K562 (cell line): ENCODE measurements around the gene ZMPSTE24. TPM values are rescaled to one million over a fixed set of nuclear protein-coding genes. Genes with fewer than 3 reads are reported as not detected.

Experiments used
- ASH1L ChIP-seq: fragments of 450-650 bp; IDR thresholded peaks from 2 replicates; pipeline ENCODE4 v1.6.1; 2018; ENCODE audit warnings: borderline replicate concordance, mild to moderate bottlenecking, low read depth; ENCODE audit not compliant: partially characterized antibody
- C11orf30 ChIP-seq: fragments of 450-650 bp; IDR thresholded peaks from 2 replicates; pipeline ENCODE4 v1.6.1; 2016; ENCODE audit warnings: low read depth, mild to moderate bottlenecking
- CC2D1A ChIP-seq: fragments of 450-650 bp; IDR thresholded peaks from 2 replicates; pipeline ENCODE4 v1.6.1; 2017; ENCODE audit warnings: mild to moderate bottlenecking
- ETS2 ChIP-seq: IDR thresholded peaks from 2 replicates; pipeline ENCODE4 v1.6.1; 2016; ENCODE audit warnings: borderline replicate concordance, missing genetic modification characterization, mild to moderate bottlenecking, moderate library complexity, missing compliant biosample characterization; ENCODE audit not compliant: poor library complexity, severe bottlenecking
- FOXJ3 ChIP-seq: sonication (generic); formaldehyde crosslinking; IDR thresholded peaks from 2 replicates; pipeline ENCODE4 v1.4.0; 2020; ENCODE audit warnings: mild to moderate bottlenecking, missing genetic modification reagents
- GABPB2 ChIP-seq: fragments of 250-450 bp; sonication (Bioruptor Pico); conservative IDR thresholded peaks from 2 replicates; pipeline ENCODE4 v1.5.1; 2021; ENCODE audit warnings: mild to moderate bottlenecking
- GATA2 ChIP-seq: sonication (generic); formaldehyde crosslinking; IDR thresholded peaks from 2 replicates; pipeline ENCODE4 v1.4.0; 2020; ENCODE audit warnings: mild to moderate bottlenecking, missing genetic modification reagents
- HMG20A ChIP-seq: fragments of 450-650 bp; formaldehyde crosslinking; conservative IDR thresholded peaks from 2 replicates; pipeline ENCODE4 v1.4.0; 2020; ENCODE audit warnings: mild to moderate bottlenecking, mixed read lengths
- HNRNPL ChIP-seq: fragments of 200-400 bp; formaldehyde crosslinking; IDR thresholded peaks from 2 replicates; pipeline ENCODE4 v1.6.1; 2017; ENCODE audit warnings: low read depth, mild to moderate bottlenecking, low read length
- HSF4 ChIP-seq: fragments of 250-450 bp; sonication (Bioruptor Pico); IDR thresholded peaks from 2 replicates; pipeline ENCODE4 v2.1.2; 2022; ENCODE audit warnings: mild to moderate bottlenecking, moderate library complexity, borderline replicate concordance
- IRF1 ChIP-seq: sonication (generic); formaldehyde crosslinking; IDR thresholded peaks from 2 replicates; pipeline ENCODE4 v1.8.0; 2022; ENCODE audit warnings: missing genetic modification reagents, mild to moderate bottlenecking, borderline replicate concordance
- KAT7 ChIP-seq: sonication (generic); formaldehyde crosslinking; IDR thresholded peaks from 2 replicates; pipeline ENCODE4 v1.8.0; 2022; ENCODE audit warnings: missing genetic modification reagents, mild to moderate bottlenecking, borderline replicate concordance
- KLF13 ChIP-seq: fragments of 450-650 bp; IDR thresholded peaks from 2 replicates; pipeline ENCODE4 v1.6.1; 2016; ENCODE audit warnings: missing genetic modification characterization, low read depth, mild to moderate bottlenecking, missing compliant biosample characterization, moderate library complexity, borderline replicate concordance
- MEF2D ChIP-seq: conservative IDR thresholded peaks from 2 replicates; pipeline ENCODE4 v1.6.1; 2016; ENCODE audit warnings: low read depth, missing genetic modification characterization, missing compliant biosample characterization
- MYNN ChIP-seq, 2 experiments: sonication (generic); formaldehyde crosslinking in 1 of 2; IDR thresholded peaks; 2 replicates each; pipeline versions ENCODE4 v1.5.0 to v1.6.1; 2016 to 2020; ENCODE audit warnings: antibody characterized with exemption in 1 of 2, missing genetic modification reagents in 1 of 2
- RBM34 ChIP-seq: fragments of 200-400 bp; formaldehyde crosslinking; IDR thresholded peaks from 2 replicates; pipeline ENCODE4 v1.6.1; 2018; ENCODE audit warnings: low read length, borderline replicate concordance; ENCODE audit not compliant: insufficient read depth
- RUNX1 ChIP-seq: sonication (generic); IDR thresholded peaks from 2 replicates; pipeline ENCODE4 v1.6.1; 2016; ENCODE audit warnings: antibody characterized with exemption, low read depth
- TSHZ1 ChIP-seq: fragments of 250-450 bp; sonication (Bioruptor Pico); IDR thresholded peaks from 2 replicates; pipeline ENCODE4 v1.4.0; 2020; ENCODE audit warnings: mild to moderate bottlenecking, moderate library complexity
- ZC3H4 ChIP-seq: sonication (generic); formaldehyde crosslinking; IDR thresholded peaks from 2 replicates; pipeline ENCODE4 v1.9.0; 2021; ENCODE audit warnings: missing genetic modification reagents, borderline replicate concordance
- ZFPM2 ChIP-seq: fragments of 250-450 bp; sonication (Bioruptor Pico); IDR thresholded peaks from 2 replicates; pipeline ENCODE4 v1.5.1; 2022; ENCODE audit warnings: mild to moderate bottlenecking
- ZNF121 ChIP-seq: sonication (generic); formaldehyde crosslinking; conservative IDR thresholded peaks from 2 replicates; pipeline ENCODE4 v1.8.0; 2022; ENCODE audit warnings: missing genetic modification reagents
- ZNF232 ChIP-seq: sonication (generic); formaldehyde crosslinking; IDR thresholded peaks from 2 replicates; pipeline ENCODE4 v1.8.0; 2022; ENCODE audit warnings: mild to moderate bottlenecking, missing genetic modification reagents
- polyA plus RNA-seq, 8 experiments: library from polyadenylated mRNA; depleted of rRNA in 4 of 8; stranded (reverse) in 5 of 8; unstranded in 3 of 8; fragments of >200 nt; fragmentation: Nextera tagmentation in 2 of 8; fragmentation: Illumina TruSeq in 1 of 8; extraction: Ambion mirVana in 2 of 8; extraction: Trizol in 1 of 8; gene quantifications; 2 replicates each; pipeline versions ENCODE4 v1.2.1 to v1.2.3, GENCODE V29; 2011 to 2014; ENCODE audit warnings: inconsistent platforms in 1 of 8, missing spikeins in 1 of 8
- total RNA-seq, 7 experiments: library from RNA; depleted of rRNA in 6 of 7; stranded (reverse); fragments of >200 nt in 6 of 7; fragmentation: Illumina TruSeq in 2 of 7; extraction: Trizol in 2 of 7; gene quantifications; 2 replicates each; pipeline versions ENCODE4 v1.2.1 to v1.2.3, GENCODE V29; 2011 to 2021; ENCODE audit warnings: low replicate concordance in 1 of 7
- TF ChIP-seq, protein P1 (sequence below): fragments of 250-450 bp; sonication (Bioruptor Pico); IDR thresholded peaks from 2 replicates; pipeline ENCODE4 v1.9.0; 2021; ENCODE audit warnings: mild to moderate bottlenecking, inconsistent platforms

ZMPSTE24 gene
- total and polyA plus RNA-seq, 9 of the 15 experiments (the other 6 are each of a cell fraction or from before 2014, with no cell fraction given) = 30.7 to 75.9 (median 64.3) TPM

- TF ChIP-seq MYNN (IDR thresholded peaks at IDR 0.05) (no peak), MYNN (CRISPR knock-in tag; IDR thresholded peaks at IDR 0.05) (no peak), MEF2D (tag) (no peak), ZFPM2 (CRISPR knock-in tag) (0 out of 2 replicates have a peak, but pooled peaks have one; percentile 55), FOXJ3 (CRISPR knock-in tag) (no peak), ETS2 (tag) (no peak), KLF13 (tag) (no peak), ZNF232 (CRISPR knock-in tag) (0 out of 2 replicates have a peak, but pooled peaks have one; percentile 32), C11orf30 (no peak), HNRNPL (0 out of 2 replicates have a peak, but pooled peaks have one; percentile 10), ZC3H4 (no peak), GABPB2 (CRISPR knock-in tag) (no peak), ZNF121 (CRISPR knock-in tag) (peak; percentile 38; the same call in 1 of the 2 replicates), CC2D1A (no peak), KAT7 (CRISPR knock-in tag) (peak; percentile 17; the same call in 1 of the 2 replicates), GATA2 (CRISPR knock-in tag) (peak; percentile 34; the same call in 1 of the 2 replicates), ASH1L (no peak), TSHZ1 (CRISPR knock-in tag) (no peak), RBM34 (no peak), HSF4 (CRISPR knock-in tag) (no peak), RUNX1 (0 out of 2 replicates have a peak, but pooled peaks have one; percentile 8), IRF1 (CRISPR knock-in tag) (0 out of 2 replicates have a peak, but pooled peaks have one; percentile 7), HMG20A (CRISPR knock-in tag) (no peak)
- TF ChIP-seq, protein P1, sequence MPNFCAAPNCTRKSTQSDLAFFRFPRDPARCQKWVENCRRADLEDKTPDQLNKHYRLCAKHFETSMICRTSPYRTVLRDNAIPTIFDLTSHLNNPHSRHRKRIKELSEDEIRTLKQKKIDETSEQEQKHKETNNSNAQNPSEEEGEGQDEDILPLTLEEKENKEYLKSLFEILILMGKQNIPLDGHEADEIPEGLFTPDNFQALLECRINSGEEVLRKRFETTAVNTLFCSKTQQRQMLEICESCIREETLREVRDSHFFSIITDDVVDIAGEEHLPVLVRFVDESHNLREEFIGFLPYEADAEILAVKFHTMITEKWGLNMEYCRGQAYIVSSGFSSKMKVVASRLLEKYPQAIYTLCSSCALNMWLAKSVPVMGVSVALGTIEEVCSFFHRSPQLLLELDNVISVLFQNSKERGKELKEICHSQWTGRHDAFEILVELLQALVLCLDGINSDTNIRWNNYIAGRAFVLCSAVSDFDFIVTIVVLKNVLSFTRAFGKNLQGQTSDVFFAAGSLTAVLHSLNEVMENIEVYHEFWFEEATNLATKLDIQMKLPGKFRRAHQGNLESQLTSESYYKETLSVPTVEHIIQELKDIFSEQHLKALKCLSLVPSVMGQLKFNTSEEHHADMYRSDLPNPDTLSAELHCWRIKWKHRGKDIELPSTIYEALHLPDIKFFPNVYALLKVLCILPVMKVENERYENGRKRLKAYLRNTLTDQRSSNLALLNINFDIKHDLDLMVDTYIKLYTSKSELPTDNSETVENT (CRISPR knock-in tag) = 0 out of 2 replicates have a peak, but pooled peaks have one; percentile 1
Observed at GRCh38 chr1:40258445-40258769, 371 bp downstream of the ZMPSTE24 start (continued).
